K562 treated with DMSO at 1 percent for 48 hours (cell line): ENCODE data around the gene OR2G2. TPM values are rescaled to one million over a fixed set of nuclear protein-coding genes. Genes with fewer than 3 reads are reported as not detected.

Experiments
- total RNA-seq: library from RNA; unstranded; fragments of 300-600 nt; gene quantifications from 2 replicates; pipeline ENCODE4 v1.2.3, GENCODE V29; 2022; ENCODE audit warnings: low replicate concordance; ENCODE audit errors: extremely low read depth

OR2G2 gene, protein sequence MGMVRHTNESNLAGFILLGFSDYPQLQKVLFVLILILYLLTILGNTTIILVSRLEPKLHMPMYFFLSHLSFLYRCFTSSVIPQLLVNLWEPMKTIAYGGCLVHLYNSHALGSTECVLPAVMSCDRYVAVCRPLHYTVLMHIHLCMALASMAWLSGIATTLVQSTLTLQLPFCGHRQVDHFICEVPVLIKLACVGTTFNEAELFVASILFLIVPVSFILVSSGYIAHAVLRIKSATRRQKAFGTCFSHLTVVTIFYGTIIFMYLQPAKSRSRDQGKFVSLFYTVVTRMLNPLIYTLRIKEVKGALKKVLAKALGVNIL
- total RNA-seq, result not detected in 2 replicates

DNA sequence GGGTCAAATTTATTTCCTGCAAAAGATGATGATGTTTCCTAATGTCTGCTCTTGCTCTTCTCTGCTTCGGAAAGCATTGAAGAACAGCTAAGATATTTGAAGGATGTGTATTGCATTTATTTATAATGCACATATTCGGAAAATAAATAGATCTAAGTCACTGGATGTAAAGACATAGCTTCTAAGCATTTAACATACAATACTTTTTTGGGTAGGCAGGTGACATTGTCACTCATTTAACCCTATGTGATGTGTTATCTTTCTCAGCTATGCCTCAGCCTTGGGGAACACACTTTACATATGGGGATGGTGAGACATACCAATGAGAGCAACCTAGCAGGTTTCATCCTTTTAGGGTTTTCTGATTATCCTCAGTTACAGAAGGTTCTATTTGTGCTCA lies at the start of gene OR2G2:
TSS of gene OR2G2 (plus strand) at position 301 of the 400 bp plus-strand sequence. CDS start at position 301, 0 bp downstream.

DNA sequence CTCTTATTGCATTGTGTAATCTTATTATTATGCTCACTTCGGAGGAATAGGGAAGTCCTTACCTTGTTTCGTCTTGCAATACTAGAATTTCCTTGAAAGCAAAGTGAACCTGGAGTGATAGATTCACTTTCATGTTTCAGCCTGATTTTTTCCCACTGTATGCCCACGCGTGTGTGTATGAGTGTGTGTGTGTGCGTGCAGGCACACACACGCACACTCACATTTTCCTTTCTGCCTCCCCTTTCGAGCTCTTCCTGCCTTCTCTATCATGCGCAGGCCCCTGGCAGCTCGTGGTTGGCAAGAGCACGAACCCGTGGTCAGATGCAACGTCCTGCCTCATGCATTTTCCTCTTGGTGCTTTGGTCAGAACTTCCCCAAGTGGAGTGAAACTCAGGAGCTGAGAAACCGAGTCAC lies 39.4 kb upstream of the OR2G2 start, which contains the start of gene GCSAML:
TSS of gene GCSAML (plus strand) at position 366 of the 414 bp plus-strand sequence. CDS start 58 bp downstream, outside the sequence.

DNA sequence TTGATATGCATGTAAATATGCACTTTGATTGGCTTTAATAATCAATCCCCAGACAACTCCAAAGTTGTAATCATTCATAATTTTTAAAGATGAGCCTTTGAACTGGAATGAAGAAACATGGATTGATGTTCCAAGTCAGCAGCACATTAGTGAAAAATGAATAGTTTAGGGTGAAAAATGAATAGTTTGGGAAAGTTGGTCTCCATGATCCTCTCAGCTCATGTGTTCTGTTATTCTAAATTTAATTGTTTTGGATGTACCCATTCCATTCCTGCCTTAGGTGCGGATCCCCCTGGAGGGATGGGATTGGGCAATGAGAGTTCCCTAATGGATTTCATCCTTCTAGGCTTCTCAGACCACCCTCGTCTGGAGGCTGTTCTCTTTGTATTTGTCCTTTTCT lies 17.1 kb downstream of the OR2G2 start, which contains the start of gene OR2G3:
TSS of gene OR2G3 (plus strand) at position 301 of the 400 bp plus-strand sequence. CDS start at position 301, 0 bp downstream.

Other genes starting within 250 kb of the OR2G2 start
- not detected in 2 replicates for gene NLRP3, start 172.2 kb upstream of the OR2G2 start, total RNA-seq
- gene OR2B11, start 130.3 kb upstream of the OR2G2 start, total RNA-seq, result not detected in 2 replicates
- gene OR2C3, start 51.9 kb upstream of the OR2G2 start, total RNA-seq, result not detected in 2 replicates
- gene GCSAML, start 39.2 kb upstream of the OR2G2 start, total RNA-seq, result not detected in 2 replicates
- not detected in 2 replicates for gene OR2G3, start 17.2 kb downstream of the OR2G2 start, total RNA-seq
- gene OR13G1, start 91.4 kb downstream of the OR2G2 start, total RNA-seq, result not detected in 2 replicates
- not detected in 2 replicates for gene OR6F1, start 128.3 kb downstream of the OR2G2 start, total RNA-seq
- not detected in 2 replicates for gene OR14K1, start 150.3 kb downstream of the OR2G2 start, total RNA-seq
- gene OR14A2, start 159.8 kb downstream of the OR2G2 start, total RNA-seq, result not detected in 2 replicates
- gene OR1C1, start 172.2 kb downstream of the OR2G2 start, total RNA-seq, result not detected in 2 replicates
- gene OR14A16, start 235.8 kb downstream of the OR2G2 start, total RNA-seq, result not detected in 2 replicates